GM18505 (cell line): ENCODE data around the gene NTF3.

Experiments used
- ATAC-seq: cut with Tn5 transposase; IDR thresholded peaks from one replicate; pipeline ENCODE4 v1.9.1; 2021; ENCODE audit not compliant: unreplicated experiment
- POLR2A ChIP-seq: IDR thresholded peaks from 4 replicates; pipeline ENCODE4 v1.6.1; 2011; ENCODE audit warnings: borderline replicate concordance; ENCODE audit not compliant: insufficient read depth, insufficient read length; ENCODE audit errors: extremely low read depth

NTF3 gene

GRCh38 chr12:5437182-5437583 is 5.3 kb downstream of the NTF3 start:
- no peak for ATAC-seq

GRCh38 chr12:5437589-5437988 is 5.7 kb downstream of the NTF3 start:
- no peak for TF ChIP-seq POLR2A
- ATAC-seq, result no peak

More at GRCh38 chr12:5437182-5437583, 5.3 kb downstream of the NTF3 start:
- no peak for TF ChIP-seq POLR2A

GRCh38 chr12:5438671-5439200 is 6.8 kb downstream of the NTF3 start:
- no peak for ATAC-seq

GRCh38 chr12:5439371-5439771 is 7.5 kb downstream of the NTF3 start:
- TF ChIP-seq POLR2A, result no peak
- no peak for ATAC-seq

More at GRCh38 chr12:5438671-5439200, 6.8 kb downstream of the NTF3 start:
- TF ChIP-seq POLR2A, result no peak

GRCh38 chr12:5439788-5440300 is 7.9 kb downstream of the NTF3 start:
- no peak for ATAC-seq
- TF ChIP-seq POLR2A, result no peak

- TF ChIP-seq POLR2A, result no peak
- ATAC-seq, result no peak
These were observed 9.1 kb downstream of the NTF3 start for GRCh38 chr12:5440978-5441377.

GRCh38 chr12:5441497-5442236 is 9.8 kb downstream of the NTF3 start:
- no peak for ATAC-seq

GRCh38 chr12:5442251-5443006 is 10.5 kb downstream of the NTF3 start:
- no peak for ATAC-seq
- no peak for TF ChIP-seq POLR2A

More at GRCh38 chr12:5441497-5442236, 9.8 kb downstream of the NTF3 start:
- no peak for TF ChIP-seq POLR2A

GRCh38 chr12:5444520-5444919 is 12.6 kb downstream of the NTF3 start:
- no peak for ATAC-seq
- no peak for TF ChIP-seq POLR2A

GRCh38 chr12:5447320-5447719 is 15.4 kb downstream of the NTF3 start:
- TF ChIP-seq POLR2A, result no peak
- no peak for ATAC-seq

GRCh38 chr12:5451251-5451650 is 19.3 kb downstream of the NTF3 start:
- ATAC-seq, result no peak
- TF ChIP-seq POLR2A, result no peak

- no peak for ATAC-seq
- TF ChIP-seq POLR2A, result no peak
These were observed 20.7 kb downstream of the NTF3 start for GRCh38 chr12:5452569-5452968.

- no peak for TF ChIP-seq POLR2A
- ATAC-seq, result no peak
These were observed 21.6 kb downstream of the NTF3 start for GRCh38 chr12:5453466-5453865.
